SJSA1 (cell line): ENCODE measurements around the gene NOP58. TPM values are rescaled to one million over a fixed set of nuclear protein-coding genes. Genes with fewer than 3 reads are reported as not detected.

Experiments used
- DNase-seq, 2 experiments: peaks; one replicate each; pipeline ENCODE4 v3.0.0-alpha.2; 2015 to 2020; ENCODE audit warnings: low spot score in 2 of 2, low read depth in 1 of 2
- H3K27ac ChIP-seq: fragments of 250-450 bp; sonication (Bioruptor Pico); 2 replicates; pipeline ENCODE4 v1.5.1; 2020; ENCODE audit warnings: mild to moderate bottlenecking, moderate library complexity
- H3K27me3 ChIP-seq: fragments of 250-450 bp; sonication (Bioruptor Pico); replicated peaks from 2 replicates; pipeline ENCODE4 v1.5.1; 2020; ENCODE audit warnings: mild to moderate bottlenecking, moderate library complexity
- H3K36me3 ChIP-seq: fragments of 250-450 bp; sonication (Bioruptor Pico); 2 replicates; pipeline ENCODE4 v1.5.1; 2020; ENCODE audit warnings: mild to moderate bottlenecking
- H3K4me1 ChIP-seq: fragments of 250-450 bp; sonication (Bioruptor Pico); replicated peaks from 2 replicates; pipeline ENCODE4 v1.6.1; 2021; ENCODE audit warnings: mild to moderate bottlenecking
- H3K4me3 ChIP-seq: fragments of 250-450 bp; sonication (Bioruptor Pico); 2 replicates; pipeline ENCODE4 v1.5.1; 2020; ENCODE audit warnings: mild to moderate bottlenecking
- H3K9me3 ChIP-seq: fragments of 250-450 bp; sonication (Bioruptor Pico); replicated peaks from 2 replicates; pipeline ENCODE4 v1.5.1; 2020; ENCODE audit warnings: mild to moderate bottlenecking
- total RNA-seq: library from RNA; depleted of rRNA; stranded (reverse); fragments of >200 nt; shearing (Covaris generic); gene quantifications from 2 replicates; pipeline ENCODE4 v1.2.3, GENCODE V29; 2014; rRNA removed

NOP58 gene
- total RNA-seq, 1 experiment from 2014 or later = 102 TPM

DNA sequence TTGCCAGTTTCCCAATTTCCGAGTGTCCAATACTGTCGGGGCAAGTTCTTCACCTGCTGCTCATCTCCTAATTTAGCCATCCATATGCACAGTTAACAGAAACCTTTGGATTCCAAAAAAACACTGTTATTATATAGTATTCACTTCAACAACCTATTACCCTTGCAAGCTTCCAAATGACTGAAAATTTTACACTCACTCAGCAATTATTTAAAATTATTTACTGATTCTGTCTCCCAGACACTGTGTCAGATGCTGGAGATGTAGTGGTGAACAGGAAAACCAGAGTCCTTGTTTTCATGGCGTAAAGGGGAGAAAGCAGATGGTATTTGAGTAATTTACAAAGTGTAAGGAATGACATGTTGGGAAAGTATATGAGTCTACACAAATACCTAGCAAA, 56.9 kb downstream of the NOP58 start:
- H3K4me3 ChIP-seq = no peak overlapping the region
- no peaks in the 10 kb centered on the region for H3K9me3 ChIP-seq
- no peak for DNase-seq
- H3K27ac ChIP-seq = no peak overlapping the region
- peaks cover 10% of the 10 kb centered on the region for H3K4me1 ChIP-seq
- no peaks in the 10 kb centered on the region for H3K27me3 ChIP-seq
- H3K36me3 ChIP-seq = no peaks in the 10 kb centered on the region

DNA sequence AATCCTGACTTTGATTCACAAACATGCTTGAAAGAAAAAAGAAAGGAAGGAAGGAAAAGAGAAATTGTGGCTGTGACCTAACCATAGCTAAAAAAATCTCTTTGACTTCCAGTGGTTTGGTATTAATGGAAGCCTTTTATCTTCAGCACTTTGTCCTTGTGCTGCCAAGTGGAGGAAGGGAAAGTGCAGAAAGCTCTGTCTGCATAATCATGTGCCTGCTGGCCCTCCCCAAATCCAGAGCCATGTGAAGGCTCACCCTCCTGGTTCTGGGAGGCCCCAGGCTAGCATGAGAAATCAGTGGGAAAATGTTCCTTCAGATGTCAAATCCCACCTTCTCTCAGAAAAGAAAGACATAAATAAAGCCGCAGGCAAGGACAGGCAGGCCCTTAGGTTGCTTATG, 62.3 kb downstream of the NOP58 start:
- Histone ChIP-seq H3K36me3 (no peaks in the 10 kb centered on the region), H3K27me3 (no peaks in the 10 kb centered on the region), H3K4me3 (no peak overlapping the region), H3K9me3 (no peaks in the 10 kb centered on the region), H3K27ac (no peak overlapping the region), H3K4me1 (no peaks in the 10 kb centered on the region; the same call in 1 of the 2 replicates)
- DNase-seq = no peak

DNA sequence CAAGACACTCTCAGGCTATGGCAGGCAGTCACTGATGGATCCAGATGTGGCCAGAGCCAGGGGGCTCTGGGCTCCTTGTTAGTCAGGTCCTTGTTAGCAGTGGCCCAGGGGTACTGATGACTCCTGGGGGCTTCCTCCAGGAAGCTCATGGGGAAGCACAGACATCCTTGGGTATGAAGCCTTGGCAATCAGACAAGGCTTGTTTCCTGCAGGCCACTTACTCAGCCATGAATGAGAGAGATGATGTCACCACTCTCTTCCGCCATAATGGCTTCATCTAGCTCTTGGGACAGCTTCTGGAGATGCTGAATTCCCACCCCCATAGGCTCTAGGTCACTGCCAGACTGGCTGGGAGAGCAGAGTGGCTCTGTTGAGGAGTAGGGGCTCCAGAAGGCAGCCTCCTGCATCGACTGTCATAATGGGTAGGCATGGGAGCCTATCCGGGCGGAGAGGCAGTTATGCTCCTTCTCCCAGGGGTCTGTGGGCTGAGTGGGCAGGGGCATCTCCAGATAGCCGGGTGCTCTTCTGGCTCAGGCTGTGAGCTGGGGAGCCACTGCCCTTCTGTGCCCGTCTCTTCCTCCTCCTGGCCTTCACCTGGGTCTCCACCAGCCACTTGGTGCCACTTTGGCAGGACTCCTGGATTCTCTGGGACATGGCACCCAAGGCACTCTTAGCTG, 70.4 kb downstream of the NOP58 start:
- 0 out of 2 replicates have a peak, but pooled peaks cover 5% of the 10 kb centered on the region for H3K4me1 ChIP-seq
- H3K4me3 ChIP-seq = no peak overlapping the region
- H3K36me3 ChIP-seq = no peaks in the 10 kb centered on the region
- no peak overlapping the region for H3K27ac ChIP-seq
- H3K9me3 ChIP-seq = no peaks in the 10 kb centered on the region
- DNase-seq = no peak
- no peaks in the 10 kb centered on the region for H3K27me3 ChIP-seq

DNA sequence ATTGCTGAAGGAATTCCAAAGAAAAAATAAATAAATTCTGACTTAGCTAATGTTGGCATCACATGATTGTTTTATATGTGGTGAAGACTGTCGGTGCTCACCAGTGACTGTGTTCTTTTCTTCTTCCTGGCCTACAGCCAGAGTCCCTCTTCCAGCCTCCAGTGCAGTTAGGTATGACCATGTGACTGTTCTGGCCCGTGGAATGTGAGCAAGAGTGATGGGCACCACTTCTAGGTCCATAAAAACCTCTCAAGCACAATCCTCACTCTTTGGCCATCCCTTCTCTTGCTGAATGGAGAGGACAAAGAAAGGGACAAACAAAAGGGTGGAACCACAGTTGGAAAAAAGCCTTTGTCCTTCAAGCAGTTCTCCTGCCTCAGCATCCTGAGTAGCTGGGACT, 71.6 kb downstream of the NOP58 start:
- H3K27ac ChIP-seq = no peak overlapping the region
- H3K36me3 ChIP-seq = no peaks in the 10 kb centered on the region
- no peaks in the 10 kb centered on the region for H3K9me3 ChIP-seq
- no peak for DNase-seq
- 0 out of 2 replicates have a peak, but pooled peaks cover 5% of the 10 kb centered on the region for H3K4me1 ChIP-seq
- H3K4me3 ChIP-seq = no peak overlapping the region
- no peaks in the 10 kb centered on the region for H3K27me3 ChIP-seq

DNA sequence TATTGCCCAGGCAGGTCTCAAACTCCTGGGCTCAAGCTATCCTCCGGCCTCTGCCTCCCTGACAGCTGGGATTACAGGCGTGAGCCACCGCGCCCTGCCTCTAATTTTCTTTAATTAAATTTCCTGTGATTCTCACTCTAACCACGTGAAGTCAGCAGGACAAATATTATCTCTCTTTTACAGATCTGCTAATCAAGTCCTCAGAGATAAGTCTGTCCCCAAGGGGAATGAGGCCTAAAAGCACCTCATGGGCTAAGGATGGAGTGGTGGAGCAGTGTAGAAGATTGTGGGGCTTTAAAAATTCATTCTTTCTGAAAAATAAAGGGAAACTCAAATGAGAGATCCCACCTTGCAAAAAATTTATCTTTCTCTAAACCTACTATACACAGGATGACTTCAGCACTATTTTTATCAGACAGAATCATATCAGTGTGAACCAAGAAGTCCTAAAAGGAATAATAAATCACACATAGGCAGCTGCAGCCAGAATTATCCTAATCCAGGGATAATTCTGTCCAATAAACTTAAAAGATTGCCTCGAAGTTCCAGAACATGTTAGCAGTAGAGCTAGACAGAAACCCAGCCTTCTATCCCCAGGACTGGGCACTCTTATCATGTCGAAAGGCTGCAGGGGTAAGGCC, 72.3 kb downstream of the NOP58 start:
- 0 out of 2 replicates have a peak, but pooled peaks cover 5% of the 10 kb centered on the region for H3K4me1 ChIP-seq
- no peaks in the 10 kb centered on the region for H3K27me3 ChIP-seq
- H3K36me3 ChIP-seq = no peaks in the 10 kb centered on the region
- H3K27ac ChIP-seq = no peak overlapping the region
- H3K9me3 ChIP-seq = no peaks in the 10 kb centered on the region
- H3K4me3 ChIP-seq = no peak overlapping the region
- no peak for DNase-seq

DNA sequence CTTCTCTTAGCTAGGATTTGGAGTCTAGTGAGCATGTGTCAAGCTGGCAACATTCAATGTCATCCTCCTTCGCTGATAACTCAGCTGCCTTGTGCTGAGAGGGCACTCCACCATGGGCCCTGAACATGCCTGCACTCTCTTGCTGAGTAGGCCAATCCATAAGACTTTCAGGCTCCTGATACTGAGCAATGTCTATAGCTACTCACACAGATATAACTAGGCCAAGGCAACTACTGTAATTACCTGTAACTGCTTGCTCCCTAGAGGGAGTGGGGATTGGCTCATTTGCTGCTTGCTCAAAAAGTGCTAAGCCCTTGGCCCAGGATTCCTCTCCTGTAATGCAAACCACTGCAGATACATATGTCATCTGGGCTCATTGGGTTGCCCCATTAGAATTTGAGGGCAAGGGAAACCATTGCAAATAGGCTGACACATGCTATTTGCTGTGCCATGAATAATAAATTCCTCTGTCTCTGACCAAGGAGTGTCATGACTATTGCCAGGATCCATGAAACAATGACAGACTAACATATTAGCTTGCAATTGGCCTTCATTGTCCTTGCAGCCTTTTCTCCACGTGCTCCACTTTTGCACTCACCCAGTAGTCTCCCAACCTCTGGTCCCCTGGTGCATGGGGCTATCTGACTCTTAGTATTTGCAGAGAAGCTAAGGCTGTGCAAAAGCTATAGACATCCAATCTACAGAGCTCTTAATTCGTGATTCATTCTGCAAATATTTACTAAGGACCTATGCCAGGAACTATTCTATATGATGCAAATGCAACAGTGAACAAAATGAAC, 73.7 kb downstream of the NOP58 start:
- no peaks in the 10 kb centered on the region for H3K9me3 ChIP-seq
- H3K4me3 ChIP-seq = no peak overlapping the region
- H3K27ac ChIP-seq = no peak overlapping the region
- no peaks in the 10 kb centered on the region for H3K36me3 ChIP-seq
- no peak for DNase-seq
- H3K4me1 ChIP-seq = 0 out of 2 replicates have a peak, but pooled peaks cover 5% of the 10 kb centered on the region
- H3K27me3 ChIP-seq = no peaks in the 10 kb centered on the region

DNA sequence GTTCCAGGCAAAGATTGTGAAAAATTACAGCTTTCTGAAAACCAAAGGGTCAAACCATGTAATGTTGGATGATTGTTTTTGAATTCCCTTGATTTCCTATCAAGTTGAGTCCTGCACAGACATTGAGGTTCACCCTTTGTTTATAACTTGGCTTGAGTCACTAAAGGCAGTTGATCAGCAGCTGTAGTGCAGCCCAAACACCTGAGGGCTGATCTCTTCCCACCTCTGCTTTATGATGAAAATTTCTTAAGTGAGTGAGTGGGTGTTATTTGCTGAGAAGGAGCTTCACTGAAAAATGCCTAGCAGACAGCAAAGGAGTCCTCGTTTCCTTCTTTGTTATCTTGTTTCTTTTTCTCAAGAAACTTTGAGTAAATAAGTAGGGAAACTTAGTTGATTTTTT, 78.6 kb downstream of the NOP58 start:
- Histone ChIP-seq H3K36me3 (no peaks in the 10 kb centered on the region), H3K9me3 (no peaks in the 10 kb centered on the region), H3K27me3 (no peaks in the 10 kb centered on the region), H3K4me1 (no peaks in the 10 kb centered on the region), H3K27ac (no peak overlapping the region), H3K4me3 (no peak overlapping the region)
- DNase-seq = no peak

DNA sequence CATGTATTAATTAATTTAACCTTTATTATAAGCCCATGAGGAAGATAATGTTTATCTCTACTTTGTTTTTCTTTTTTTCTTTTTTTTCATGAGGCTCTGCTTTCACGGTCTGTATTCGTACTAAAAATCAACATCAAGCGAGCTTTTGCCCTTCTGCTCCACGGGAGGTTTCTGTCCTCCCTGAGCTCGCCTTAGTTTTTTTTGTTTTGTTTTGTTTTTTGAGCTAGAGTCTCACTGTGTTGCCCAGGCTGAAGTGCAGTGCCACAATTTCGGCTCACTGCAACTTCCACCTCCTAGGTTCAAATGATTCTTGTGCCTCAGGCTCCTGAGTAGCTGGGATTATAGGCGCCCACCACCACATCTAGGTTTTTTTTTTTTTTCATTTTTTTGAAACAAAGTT, 80.6 kb downstream of the NOP58 start:
- H3K27ac ChIP-seq = no peak overlapping the region
- no peaks in the 10 kb centered on the region for H3K27me3 ChIP-seq
- DNase-seq = no peak
- no peaks in the 10 kb centered on the region for H3K4me1 ChIP-seq
- H3K36me3 ChIP-seq = no peaks in the 10 kb centered on the region
- H3K4me3 ChIP-seq = no peak overlapping the region
- no peaks in the 10 kb centered on the region for H3K9me3 ChIP-seq

Other genes starting within 250 kb of the NOP58 start
- 77.8 and 90.7 TPM in 2 replicates for gene FZD7, start 231.9 kb upstream of the NOP58 start, total RNA-seq
- 0.03 TPM in 1 of 2 replicates, not detected in the other for gene KIAA2012, start 192.5 kb upstream of the NOP58 start, total RNA-seq
- 143 and 188 TPM in 2 replicates for gene SUMO1, start 27.2 kb upstream of the NOP58 start, total RNA-seq
- gene BMPR2, start 110.6 kb downstream of the NOP58 start, total RNA-seq = 19.4 and 35.5 TPM in 2 replicates